Hindlimb muscle (tissue), 1 donor: ENCODE results near the gene MAD1L1. TPM values are rescaled to one million over a fixed set of nuclear protein-coding genes. Genes with fewer than 3 reads are reported as not detected.

Experiments
- DNase-seq: peaks from one replicate; pipeline ENCODE4 v3.0.0-alpha.2; 2013
- polyA plus RNA-seq: library from polyadenylated mRNA; unstranded; fragments of 120-200 nt; gene quantifications from one replicate; pipeline ENCODE4 v1.2.1, GENCODE V29; 2013; ENCODE audit not compliant: insufficient read length

MAD1L1 gene
- polyA plus RNA-seq, 1 donor: 27.6 TPM

DNA sequence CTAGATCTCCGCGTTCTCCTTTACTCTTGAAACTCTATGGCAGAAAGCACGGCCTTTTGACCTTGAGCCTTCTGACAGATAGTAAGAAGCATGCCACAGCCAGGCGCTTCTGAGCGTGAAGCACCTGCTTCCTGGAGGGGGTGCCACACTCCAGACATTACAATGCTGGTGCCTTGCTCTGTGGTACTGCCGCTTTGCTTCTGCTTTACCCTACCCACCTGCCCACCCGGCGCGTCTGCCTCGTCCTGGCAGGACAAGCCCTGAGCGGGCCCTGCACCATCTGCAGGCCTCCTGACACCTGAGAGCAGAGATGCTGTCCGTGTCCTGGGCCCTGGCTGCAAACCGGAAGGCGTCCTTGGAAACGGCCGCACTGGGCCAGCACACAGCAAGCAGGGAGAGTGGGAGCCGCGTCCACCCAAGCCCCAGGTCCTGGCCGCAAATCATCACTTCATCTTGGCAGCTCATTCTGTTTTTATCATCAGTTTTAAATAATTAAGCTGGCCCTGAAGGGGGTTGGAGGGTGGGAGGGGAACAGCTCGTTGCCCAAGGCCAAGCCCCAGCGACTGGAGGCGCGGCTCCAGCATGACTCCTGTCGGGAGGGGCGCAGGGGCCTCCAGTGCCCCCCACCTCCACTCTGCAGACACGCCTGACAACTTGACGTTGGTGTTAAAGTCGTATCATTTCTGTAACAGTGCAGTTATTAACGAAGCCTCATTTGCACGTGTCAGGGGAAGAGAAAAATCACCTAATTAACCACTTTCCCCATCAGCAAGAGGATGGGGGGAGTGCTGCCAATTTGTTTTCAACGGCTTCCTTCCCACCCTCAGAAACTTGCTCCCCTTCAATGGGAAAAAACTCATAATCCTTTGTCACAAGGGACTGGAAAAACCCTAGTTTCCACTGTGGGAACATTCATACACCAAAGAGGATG is 132.2 kb downstream of the MAD1L1 start:
- no peak for DNase-seq

DNA sequence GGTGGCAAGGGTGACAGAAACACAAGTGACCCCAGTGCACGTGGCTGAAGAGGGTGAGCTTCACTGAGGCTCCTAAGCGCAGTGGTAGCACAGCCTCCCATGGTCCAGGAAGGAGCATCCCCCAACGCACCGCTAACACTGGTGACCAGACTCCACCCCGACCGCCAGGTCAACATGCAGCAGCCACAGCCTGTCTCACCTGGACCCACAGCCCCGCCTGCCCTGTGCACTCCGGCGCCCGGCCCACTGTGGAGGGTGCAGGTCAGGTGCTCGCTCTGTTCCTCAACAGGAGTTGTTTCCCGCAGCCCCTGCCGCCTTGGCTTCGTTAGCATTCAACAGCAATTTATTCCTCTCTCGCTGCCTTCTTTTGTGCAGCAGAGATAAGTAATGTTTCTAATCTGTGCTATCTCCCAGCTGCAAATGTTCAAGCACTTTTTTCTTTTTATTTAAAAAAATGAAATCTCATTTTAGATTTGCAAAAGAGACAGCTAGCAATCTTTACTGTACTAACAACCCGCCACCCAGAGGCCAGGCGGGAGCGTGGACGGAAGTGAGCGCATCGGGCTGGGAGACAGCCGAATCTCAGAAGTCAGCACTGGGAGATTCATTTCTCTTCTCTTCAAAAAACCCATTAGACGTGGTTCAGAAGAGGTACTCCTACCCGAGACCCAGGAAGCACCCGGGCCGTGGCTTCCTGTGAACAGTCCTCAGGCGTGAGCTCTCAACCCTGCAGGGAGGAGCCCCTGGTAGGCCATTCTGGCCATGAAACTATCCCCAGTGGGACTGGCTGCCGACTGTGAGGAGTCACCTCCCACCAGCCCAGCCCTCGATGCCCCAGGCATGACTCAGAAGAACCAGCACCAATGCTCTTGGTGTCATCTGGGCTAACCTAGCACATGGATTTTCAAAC is 133.4 kb downstream of the MAD1L1 start:
- no peak for DNase-seq

DNA sequence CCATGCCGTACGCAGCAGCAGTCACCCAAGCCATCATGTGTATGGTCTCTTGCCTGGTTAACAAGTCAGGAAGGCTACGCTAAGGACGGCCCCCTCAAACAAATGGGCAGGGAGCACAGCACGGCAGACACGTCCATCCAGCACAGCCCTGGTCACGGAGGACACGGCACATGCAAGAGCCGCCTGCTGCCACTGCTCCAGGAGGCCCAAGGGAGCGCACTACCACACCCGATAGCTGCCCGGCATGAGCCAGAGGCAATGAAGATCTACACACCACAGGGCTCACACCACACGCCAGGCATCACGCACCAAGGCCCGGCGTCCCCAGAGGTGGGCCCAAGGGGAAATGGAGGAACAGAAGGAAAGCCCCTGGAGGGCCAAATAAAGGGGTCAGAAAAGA is 134.2 kb downstream of the MAD1L1 start:
- DNase-seq: no peak

DNA sequence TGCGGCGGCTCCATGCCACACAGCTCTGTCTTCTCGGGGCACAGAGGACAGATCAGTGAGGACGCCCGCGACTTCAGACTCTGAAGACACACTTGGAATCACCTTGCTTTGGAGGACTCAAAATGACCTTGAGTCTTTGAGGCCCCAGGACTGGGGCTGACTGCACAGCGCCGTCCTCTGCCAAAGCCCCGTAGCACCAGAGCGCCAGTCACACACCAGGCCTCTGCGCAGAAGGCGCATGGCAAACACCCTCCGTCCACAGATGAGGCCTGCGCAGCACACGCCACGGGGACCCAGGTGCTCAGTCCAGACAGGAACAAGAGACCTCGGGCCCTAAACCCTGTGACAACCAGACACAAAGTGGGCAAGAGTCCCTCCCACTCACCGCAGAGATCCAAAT is 134.7 kb downstream of the MAD1L1 start:
- no peak for DNase-seq

DNA sequence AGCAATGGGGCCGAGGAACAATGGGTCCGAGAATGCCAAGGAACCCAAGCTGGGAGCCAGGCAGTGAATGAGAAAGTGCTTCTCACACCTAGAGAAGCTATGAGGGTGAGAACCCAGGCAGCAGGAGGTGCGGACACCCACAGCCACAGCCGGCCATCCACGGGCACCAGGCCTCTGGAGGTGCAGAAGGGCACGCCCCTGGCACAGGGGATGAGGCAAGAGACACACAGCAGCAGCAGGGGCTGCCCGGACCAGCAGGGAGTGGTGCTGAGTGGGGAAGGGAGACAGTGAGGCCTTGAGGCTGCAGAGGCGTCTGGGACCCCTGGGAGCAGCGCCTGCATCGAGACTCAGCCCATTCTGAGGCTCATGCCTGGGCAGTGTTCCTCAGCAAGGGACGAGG is 135.3 kb downstream of the MAD1L1 start:
- no peak for DNase-seq

DNA sequence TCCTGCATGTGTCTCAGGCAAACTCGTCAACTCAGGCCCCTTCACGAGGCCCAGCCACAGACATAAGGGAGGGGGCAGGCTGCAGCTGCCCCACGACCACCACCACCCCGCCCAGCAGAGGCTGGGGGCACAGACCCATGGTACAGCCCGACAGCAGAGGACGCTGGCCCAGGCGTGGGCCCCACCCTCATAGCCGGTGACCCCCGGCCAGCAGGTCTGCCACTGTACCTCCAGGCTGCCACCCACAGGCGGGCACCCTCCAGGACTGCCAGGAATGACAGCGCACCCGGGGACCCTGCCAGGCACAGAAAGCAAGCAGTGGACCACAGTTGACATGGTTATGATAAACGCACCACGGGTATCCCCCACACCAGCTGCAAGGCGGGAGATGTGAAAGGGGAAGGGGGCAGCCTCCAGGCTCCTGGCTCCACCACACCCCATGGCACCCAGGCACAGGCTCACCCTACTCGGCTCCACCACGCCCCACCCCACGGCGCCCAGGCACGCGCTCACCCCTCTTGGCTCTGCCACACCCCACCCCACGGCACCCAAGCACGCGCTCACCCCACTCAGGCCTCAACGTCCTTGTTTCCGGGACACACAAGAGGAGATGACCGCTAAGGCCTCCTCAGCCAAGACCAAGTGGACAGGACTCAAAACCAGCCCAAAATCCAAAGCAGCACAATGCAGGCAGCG is 135.9 kb downstream of the MAD1L1 start:
- no peak for DNase-seq

DNA sequence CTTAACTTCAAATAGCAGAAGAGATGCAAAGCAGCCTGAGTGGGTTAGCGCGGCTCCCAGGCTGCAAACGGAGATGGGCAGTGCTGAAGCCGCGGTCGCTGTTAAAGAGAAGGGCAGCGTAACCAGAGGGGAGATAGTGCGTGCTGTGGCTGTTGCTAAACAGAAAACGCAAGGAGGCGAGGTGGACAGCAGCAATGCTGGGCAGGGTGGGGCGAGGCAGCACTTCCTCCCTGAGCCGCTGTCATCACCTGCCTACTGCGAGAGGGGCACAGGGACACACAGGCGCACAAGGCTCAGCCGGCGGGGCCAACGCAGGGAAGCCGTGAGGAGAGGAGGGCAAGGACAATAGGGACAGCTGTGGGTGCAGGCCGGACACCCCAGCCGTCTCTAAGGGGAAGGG is 137.3 kb downstream of the MAD1L1 start:
- no peak for DNase-seq

DNA sequence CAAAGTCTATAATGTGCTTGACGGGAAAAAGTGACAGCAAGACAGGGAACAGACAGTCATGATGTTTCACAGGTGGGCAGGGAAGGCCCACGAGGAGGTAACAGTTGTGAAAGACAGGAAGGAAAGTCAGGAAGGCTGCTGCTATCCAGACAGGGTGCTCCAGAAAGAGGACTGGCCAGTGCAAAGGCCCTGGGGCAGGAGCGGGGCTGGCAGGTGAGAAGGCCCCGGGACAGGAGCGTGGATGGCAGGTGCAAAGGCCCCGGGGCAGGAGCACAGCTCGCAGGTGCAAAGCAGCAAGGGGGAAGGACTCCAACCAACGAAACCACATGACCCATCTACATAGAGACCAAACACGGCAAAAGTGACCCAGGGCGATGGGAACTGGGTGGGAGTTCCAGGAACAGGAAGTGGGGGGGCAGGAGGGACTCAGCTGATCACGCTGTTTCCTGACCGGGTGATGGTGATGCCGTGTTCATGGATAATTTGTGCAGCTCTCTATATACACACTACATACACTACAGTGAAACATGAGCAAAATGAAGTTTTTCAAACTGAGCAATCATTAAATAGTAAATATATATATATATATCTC is 138.2 kb downstream of the MAD1L1 start:
- DNase-seq: no peak

DNA sequence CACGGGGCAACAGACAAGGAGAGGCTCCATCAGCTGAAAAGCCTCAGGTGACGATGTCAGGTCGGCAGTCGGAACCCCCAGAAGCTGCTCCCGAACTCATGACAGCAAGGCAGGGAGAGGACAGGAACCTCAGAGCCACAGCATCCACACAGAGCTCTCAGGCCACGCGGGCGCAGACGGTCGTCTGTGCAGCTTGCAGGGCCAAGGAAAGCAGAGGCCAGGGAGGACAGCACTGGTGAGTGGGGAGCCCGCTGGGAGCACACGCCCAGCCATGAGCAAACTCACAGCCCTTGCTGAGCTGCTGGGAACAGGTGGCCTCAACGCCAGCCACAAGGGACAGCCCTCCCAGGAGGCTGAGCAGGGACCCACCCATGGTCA is 138.9 kb downstream of the MAD1L1 start:
- DNase-seq: no peak

DNA sequence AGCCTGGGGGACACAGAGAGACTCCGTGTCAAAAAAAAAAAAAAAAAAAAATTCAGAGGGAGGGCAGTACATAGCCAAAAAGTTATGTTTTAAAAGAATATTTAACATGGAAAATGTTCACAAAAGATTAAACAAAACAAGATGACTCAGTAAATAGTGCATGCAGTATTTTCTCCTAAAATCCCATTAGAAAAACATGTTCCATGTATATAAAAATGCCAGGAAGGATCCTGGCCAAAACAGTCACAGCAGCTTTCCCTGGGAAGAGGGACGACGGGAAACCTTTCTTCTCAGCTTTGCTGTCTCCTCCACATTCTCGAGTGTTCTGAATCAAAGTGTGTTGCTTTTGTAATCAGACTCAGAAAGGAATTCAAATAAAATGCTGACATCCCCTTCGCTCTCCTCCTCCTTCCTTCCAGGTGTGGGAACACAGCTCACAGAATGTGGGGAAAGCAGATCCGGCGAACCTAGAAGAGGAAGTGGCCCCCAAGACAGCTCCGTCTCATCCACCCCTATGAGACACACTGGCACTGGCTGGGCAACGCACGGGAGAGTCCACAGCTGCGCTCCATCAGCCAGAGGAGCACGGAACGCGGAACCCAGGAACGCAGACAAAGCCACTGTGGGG is 139.4 kb downstream of the MAD1L1 start:
- peak; percentile 59 for DNase-seq

DNA sequence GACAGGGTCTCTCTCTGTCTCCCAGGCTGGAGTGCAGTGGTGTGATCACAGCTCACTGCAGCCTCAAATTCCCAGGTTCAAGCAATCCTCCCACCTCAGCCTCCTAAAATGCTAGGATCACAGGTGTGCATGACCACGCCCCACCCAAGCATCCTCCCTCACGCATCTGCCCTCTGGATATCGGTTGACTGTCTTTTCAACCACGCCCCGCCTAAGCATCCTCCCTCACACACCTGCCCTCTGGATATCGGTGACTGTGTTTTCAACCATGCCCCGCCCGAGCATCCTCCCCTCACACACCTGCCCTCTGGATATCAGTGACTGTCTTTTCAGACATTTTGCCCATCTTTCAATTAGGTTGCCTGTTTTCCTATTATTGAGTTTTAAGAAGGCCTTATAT is 140.5 kb downstream of the MAD1L1 start:
- no peak for DNase-seq

DNA sequence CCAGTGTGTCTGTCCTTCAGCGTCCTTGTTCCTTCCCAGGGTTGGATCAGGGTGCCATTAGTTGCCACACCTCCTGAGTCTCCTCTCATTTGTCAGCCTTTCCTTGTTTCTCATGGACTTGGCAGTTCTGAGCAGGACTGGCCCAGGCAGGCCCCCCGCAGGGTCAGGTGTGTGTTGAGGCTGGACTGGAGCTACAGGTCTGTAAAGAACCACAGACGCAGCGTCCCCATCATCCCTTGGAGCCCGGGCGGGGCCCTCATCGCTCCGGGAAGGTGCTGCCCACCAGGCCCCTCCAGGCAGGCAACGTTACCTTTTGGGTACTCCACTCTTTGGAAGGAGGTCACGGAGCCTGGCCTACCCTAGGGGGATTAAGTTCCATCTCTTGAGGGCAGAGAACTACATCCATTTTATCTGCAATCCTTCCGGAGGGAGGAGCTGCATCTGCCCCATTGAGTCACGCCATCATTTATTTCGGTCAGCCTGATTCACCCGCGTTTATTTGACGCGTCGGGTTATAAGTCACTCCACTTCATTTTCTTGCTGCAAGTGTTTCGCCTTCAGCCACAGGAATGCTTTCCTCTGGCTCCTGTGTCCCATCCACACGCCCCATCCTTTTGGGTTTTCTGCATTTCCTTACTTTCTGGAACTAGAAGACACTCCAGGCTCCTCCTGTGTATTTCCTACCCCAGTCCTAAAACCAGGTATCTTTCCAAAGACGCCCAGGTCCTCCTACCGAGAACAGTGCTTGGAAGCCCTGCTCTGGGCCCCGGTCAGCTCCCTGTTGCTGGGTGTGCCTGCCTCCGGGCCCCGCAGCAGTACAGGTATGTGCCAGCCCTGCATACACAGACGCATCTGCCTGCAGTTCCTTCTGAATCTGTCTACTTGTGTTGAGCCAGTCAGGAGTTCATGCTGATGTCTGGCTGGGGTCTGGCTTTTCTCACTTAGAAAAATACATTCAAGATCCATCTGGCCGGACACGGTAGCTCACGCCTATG is 141.9 kb downstream of the MAD1L1 start:
- DNase-seq: no peak

DNA sequence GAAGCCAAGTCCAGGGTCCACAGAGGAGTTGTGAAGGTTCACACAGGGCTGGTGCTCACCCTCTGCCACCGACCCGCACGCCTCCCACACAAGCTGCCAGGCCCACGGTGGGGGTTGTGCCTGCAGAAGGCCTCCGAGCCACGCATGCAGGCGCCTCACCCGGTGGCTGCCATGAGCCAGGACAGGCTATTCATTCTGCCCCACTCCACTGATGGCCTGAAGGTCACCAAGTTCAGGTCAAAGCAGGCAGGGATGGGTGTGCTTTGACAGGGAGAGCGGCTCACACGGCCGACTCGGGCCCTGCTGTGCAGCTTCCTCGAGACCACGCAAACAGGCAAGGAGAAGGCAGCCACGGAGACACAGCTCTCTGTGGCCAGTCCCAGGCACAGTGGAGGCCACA is 143.9 kb downstream of the MAD1L1 start:
- no peak for DNase-seq

DNA sequence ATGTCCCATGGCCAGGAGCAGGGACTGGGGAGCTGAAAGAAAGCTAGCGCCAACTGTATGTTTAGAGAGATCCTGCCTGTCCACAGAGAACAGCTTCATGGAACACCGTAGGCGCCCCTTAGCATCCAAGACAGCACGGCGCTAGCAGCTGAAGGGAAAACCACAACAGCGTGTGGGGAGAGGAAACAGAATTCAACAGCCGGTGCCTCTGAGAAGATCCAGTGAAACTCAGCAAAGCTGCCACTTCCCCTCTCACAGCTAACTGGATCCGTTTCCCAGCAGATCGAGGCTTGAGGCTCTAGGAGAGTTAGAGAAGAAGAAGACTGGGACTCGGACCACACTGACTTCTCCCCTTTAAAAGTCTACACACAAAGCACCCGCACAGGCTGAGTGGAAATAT is 145.0 kb downstream of the MAD1L1 start:
- no peak for DNase-seq

DNA sequence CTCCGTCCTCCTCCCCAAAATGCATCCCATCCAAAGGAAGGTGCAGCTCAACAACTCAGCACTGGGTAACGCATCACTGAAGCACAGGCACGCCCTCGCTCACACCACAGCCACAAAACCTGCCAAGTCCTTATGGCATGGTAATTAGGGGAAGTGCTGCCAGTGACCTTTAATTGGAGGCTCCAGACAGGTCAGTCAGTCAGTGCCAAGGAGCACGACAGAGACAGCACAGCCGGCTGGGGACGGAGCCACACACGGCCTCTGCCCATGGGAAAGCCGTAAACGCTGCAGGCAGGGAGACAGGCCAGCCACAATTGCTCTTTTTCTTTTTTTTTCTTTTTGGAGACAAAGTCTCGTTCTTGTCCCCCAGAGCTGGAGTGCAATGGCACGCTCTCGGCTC is 146.5 kb downstream of the MAD1L1 start:
- no peak for DNase-seq

DNA sequence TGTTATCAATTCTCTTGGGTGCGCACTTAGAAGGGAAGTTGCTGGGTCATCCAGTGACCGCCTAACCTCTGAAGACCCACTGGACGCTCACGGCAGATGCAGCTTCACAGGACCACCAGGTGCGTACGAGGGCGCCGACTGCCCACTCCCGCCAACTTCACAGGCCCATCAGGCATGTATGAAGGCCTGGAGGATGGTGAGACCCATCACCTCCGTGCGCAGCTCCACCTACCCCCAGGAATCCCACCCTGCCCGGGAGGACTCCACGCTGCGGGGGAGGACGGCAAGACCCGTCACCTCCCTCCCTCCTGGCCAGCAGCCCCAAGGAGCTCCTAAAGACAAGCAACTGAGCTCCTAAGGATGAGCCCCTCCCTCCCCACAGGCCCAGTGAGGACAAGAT is 146.9 kb downstream of the MAD1L1 start:
- DNase-seq: no peak

DNA sequence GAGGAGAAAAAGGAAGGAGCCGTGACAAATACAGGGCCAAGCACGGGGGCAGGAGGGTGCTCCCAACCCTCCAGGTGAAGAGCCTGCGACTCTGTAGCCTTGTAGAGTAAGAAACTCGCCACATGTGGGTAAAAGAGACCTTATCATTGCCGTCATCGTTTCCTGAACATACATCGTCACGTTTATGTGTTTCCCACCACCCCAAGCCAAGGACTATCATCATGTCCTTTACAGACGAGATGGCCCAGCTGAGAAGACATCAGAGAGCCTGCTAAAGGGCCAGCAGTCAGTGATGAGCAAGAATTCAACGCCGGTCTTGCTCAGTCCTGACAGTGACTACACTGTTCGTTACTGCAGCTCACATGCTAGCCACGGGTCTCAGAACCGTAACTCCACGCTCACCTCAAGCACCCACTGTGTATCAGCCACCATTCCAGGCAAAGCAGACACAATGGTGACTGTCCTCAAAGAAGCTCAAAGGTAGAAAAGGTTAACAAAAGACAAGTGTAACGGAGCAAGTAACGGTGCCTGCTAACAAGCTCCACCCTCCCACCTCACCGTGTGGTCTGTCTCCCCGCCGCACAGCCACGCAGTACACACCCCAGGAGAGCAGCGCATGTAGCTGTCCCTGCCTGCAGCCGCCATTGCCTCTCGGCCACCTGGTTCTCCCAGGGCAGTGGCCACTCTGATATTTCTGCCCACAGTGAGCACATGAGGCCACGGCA is 147.8 kb downstream of the MAD1L1 start:
- DNase-seq: no peak

DNA sequence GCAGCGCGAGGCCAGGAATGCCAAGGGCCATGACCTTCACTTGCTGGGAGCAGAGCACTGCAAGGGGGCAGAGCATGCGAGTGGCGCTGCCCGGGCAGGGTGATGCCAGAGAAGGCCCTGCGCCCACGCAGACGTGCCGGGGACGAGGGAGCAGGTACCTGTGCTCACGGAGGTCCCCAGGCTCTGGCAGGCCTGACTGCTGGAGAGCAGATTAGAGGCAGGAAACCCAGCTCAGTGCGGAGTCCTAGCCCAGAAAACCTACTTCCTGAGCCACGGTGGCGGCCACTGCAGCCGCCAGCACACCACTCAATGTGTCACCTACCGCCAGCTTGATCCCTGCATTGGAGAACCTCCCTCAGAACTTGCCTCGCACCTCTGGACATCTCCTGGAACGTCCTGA is 148.4 kb downstream of the MAD1L1 start:
- no peak for DNase-seq

DNA sequence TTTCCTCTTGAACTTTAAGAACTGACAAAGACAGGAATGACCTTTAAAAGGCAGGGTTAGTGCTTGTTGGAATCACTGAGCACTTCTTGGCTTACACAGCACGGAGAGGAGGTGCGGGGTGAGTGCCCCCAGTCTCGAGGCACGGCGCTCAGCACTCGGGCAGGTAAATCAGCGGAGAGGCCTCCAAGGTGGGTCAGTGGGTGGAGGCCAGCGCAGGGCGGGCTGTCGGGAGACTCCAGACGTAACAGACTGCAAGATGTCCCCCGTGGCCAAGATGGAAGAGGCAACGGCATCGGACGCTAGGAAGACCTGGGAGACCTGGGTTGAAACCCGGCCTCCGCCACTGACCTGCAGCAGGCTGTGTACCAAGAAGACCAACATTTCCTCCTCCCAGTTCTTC is 149.4 kb downstream of the MAD1L1 start:
- DNase-seq: no peak
